Stomach (tissue), 4 donors: Measurements from ENCODE around the gene AMOTL2.

ENCODE experiments used
- POLR2A ChIP-seq, 4 donors: fragments of 450-650 bp; IDR thresholded peaks; one replicate each; pipeline ENCODE4 v1.6.1; 2016; ENCODE audit warnings: antibody characterized with exemption in 4 of 4, control low read depth in 2 of 4, mild to moderate bottlenecking in 1 of 4, moderate library complexity in 1 of 4
- POLR2AphosphoS5 ChIP-seq, 3 donors: sonication (generic); formaldehyde crosslinking; IDR thresholded peaks; one replicate each; pipeline ENCODE4 v1.6.1; 2016; ENCODE audit warnings: antibody characterized with exemption in 3 of 3
- TF ChIP-seq, protein P1 (sequence below), 7 experiments: fragments of 450-650 bp in 4 of 7; fragments of 200-600 bp in 3 of 7; sonication (generic) in 3 of 7; IDR thresholded peaks; one replicate each; pipeline ENCODE4 v1.5.1; 2016 to 2019; ENCODE audit warnings: antibody characterized with exemption in 7 of 7, control low read depth in 2 of 7, mild to moderate bottlenecking in 1 of 7

DNA sequence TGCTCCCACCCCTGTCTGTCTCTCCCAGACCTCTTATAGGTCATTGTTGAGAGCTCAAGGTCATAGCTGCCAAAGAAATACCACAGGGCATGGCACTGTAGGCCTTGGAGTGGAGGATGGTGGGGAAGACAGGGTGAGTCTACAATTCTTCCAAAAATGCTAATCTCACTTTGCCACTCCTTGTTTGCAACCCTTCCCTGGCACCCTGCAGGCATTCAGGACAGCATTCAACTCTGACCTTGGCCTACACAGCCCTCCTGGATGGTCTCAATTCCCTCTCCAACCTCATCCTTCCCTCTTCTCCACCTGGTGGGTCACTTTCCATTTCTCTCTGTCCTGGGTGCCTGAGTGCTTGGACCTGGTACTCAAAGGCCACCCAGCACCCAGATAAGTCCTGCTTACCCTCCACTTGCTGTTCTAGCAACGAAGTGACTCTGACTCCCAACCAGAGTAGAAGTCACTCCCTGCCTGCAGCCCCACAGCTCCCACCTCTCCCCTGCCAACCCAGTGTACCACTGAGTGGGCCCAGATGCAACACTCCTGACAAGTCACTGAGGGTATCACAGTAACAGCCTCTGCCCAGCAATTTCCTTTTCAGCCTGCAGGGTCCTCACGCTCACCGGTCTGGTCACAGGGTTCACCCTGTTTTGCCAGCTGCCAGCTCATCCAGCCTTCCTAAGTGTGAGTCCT lies 36.6 kb downstream of the AMOTL2 start:
- TF ChIP-seq, protein P1, sequence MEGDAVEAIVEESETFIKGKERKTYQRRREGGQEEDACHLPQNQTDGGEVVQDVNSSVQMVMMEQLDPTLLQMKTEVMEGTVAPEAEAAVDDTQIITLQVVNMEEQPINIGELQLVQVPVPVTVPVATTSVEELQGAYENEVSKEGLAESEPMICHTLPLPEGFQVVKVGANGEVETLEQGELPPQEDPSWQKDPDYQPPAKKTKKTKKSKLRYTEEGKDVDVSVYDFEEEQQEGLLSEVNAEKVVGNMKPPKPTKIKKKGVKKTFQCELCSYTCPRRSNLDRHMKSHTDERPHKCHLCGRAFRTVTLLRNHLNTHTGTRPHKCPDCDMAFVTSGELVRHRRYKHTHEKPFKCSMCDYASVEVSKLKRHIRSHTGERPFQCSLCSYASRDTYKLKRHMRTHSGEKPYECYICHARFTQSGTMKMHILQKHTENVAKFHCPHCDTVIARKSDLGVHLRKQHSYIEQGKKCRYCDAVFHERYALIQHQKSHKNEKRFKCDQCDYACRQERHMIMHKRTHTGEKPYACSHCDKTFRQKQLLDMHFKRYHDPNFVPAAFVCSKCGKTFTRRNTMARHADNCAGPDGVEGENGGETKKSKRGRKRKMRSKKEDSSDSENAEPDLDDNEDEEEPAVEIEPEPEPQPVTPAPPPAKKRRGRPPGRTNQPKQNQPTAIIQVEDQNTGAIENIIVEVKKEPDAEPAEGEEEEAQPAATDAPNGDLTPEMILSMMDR (IDR thresholded peaks at IDR 0.05), result no peak
- TF ChIP-seq POLR2A (IDR thresholded peaks at IDR 0.05), result no peak
- TF ChIP-seq POLR2AphosphoS5 (IDR thresholded peaks at IDR 0.05), result no peak
